Thyroid gland (tissue), 4 donors: ENCODE data around the gene CRYGB.

ENCODE experiments used
- POLR2A ChIP-seq, 2 donors: fragments of 450-650 bp; IDR thresholded peaks; one replicate each; pipeline ENCODE4 v1.6.1; 2017; ENCODE audit warnings: antibody characterized with exemption in 2 of 2, mild to moderate bottlenecking in 2 of 2, moderate library complexity in 1 of 2
- TF ChIP-seq, protein P1 (sequence below), 6 experiments: fragments of 200-600 bp in 3 of 6; fragments of 450-650 bp in 3 of 6; sonication (generic) in 3 of 6; IDR thresholded peaks; one replicate each; pipeline ENCODE4 v1.5.1; 2016 to 2019; ENCODE audit warnings: antibody characterized with exemption in 6 of 6, mild to moderate bottlenecking in 2 of 6, inconsistent platforms in 1 of 6, moderate library complexity in 1 of 6

DNA sequence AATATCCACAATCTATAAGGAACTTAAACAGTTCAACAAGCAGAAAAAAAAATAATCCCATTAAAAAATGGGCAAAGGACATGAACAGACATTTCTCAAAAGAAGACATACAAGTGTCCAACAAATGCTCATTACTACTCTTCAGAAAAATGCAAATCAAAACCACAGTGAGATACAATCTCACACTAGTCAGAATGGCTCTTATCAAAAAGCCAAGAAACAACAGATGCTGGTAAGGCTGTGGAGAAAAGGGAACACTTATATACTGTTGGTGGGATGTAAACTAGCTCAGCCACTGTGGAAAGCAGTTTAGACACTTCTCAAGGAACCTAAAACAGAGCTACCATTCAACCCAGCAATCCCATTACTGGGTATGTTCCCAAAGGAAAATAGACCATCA is 7.2 kb upstream of the CRYGB start:
- TF ChIP-seq POLR2A (IDR thresholded peaks at IDR 0.05): no peak
- TF ChIP-seq, protein P1, sequence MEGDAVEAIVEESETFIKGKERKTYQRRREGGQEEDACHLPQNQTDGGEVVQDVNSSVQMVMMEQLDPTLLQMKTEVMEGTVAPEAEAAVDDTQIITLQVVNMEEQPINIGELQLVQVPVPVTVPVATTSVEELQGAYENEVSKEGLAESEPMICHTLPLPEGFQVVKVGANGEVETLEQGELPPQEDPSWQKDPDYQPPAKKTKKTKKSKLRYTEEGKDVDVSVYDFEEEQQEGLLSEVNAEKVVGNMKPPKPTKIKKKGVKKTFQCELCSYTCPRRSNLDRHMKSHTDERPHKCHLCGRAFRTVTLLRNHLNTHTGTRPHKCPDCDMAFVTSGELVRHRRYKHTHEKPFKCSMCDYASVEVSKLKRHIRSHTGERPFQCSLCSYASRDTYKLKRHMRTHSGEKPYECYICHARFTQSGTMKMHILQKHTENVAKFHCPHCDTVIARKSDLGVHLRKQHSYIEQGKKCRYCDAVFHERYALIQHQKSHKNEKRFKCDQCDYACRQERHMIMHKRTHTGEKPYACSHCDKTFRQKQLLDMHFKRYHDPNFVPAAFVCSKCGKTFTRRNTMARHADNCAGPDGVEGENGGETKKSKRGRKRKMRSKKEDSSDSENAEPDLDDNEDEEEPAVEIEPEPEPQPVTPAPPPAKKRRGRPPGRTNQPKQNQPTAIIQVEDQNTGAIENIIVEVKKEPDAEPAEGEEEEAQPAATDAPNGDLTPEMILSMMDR (IDR thresholded peaks at IDR 0.05): no peak
